Measurements from ENCODE around the gene ITGA1.

- TF ChIP-seq CTCF (IDR thresholded peaks at IDR 0.05; ENCODE audit: insufficient read depth, low read length) (no peak), REST (IDR thresholded peaks at IDR 0.05; ENCODE audit: insufficient replicate concordance, low read depth) (no peak), POLR2AphosphoS5 (IDR thresholded peaks at IDR 0.05; ENCODE audit: low read depth) (no peak), SPI1 (IDR thresholded peaks at IDR 0.05; ENCODE audit: borderline replicate concordance, low read depth) (no peak)
Measured at GRCh38 chr5:52870448-52870847, 82.7 kb downstream of the ITGA1 start.
